Aorta (tissue), 5 donors: ENCODE data around the gene VAPA. TPM values are rescaled to one million over a fixed set of nuclear protein-coding genes. Genes with fewer than 3 reads are reported as not detected.

Source experiments
- ATAC-seq: fragments of 200-7000 bp; cut with Tn5 transposase; one replicate; pipeline ENCODE4 v1.9.1; 2022; ENCODE audit warnings: moderate library complexity; ENCODE audit not compliant: low FRiP score
- DNase-seq, 2 donors: peaks; one replicate each; pipeline ENCODE4 v3.0.0-alpha.2; 2020
- H3K27ac ChIP-seq, 2 donors: one replicate each; pipeline ENCODE4 v1.5.1; 2013; ENCODE audit warnings: low read length in 2 of 2, mild to moderate bottlenecking in 2 of 2, moderate library complexity in 2 of 2, control low read depth in 1 of 2, inconsistent platforms in 1 of 2, low read depth in 1 of 2
- H3K27me3 ChIP-seq, 2 donors: one replicate each; pipeline ENCODE4 v1.6.1; 2013; ENCODE audit warnings: control low read depth in 1 of 2, low read length in 1 of 2, mild to moderate bottlenecking in 1 of 2, moderate library complexity in 1 of 2; ENCODE audit not compliant: insufficient read depth in 2 of 2, control insufficient read depth in 1 of 2
- H3K36me3 ChIP-seq, 2 donors: one replicate each; pipeline ENCODE4 v1.6.1; 2013; ENCODE audit warnings: control low read depth in 1 of 2, low read length in 1 of 2, mild to moderate bottlenecking in 1 of 2; ENCODE audit not compliant: insufficient read depth in 2 of 2, control insufficient read depth in 1 of 2
- H3K4me1 ChIP-seq, 2 donors: one replicate each; pipeline ENCODE4 v1.6.1; 2013; ENCODE audit warnings: low read length in 2 of 2, control low read depth in 1 of 2, mild to moderate bottlenecking in 1 of 2, moderate library complexity in 1 of 2; ENCODE audit not compliant: insufficient read depth in 2 of 2, control insufficient read depth in 1 of 2
- H3K4me3 ChIP-seq, 2 donors: one replicate each; pipeline ENCODE4 v1.5.1; 2013; ENCODE audit warnings: low read length in 2 of 2, control low read depth in 1 of 2, mild to moderate bottlenecking in 1 of 2
- H3K9me3 ChIP-seq: one replicate; pipeline ENCODE4 v1.6.1; 2013; ENCODE audit warnings: mild to moderate bottlenecking, low read length; ENCODE audit not compliant: control insufficient read depth
- WGBS, 2 donors: extraction: QIAGEN DNeasy Blood & Tissue Kit; methylation state at CpG; one replicate each; pipeline ENCODE4 v1.1.7; 2013; 5-methylcytosine and 5-hydroxymethylcytosine counted together
- intact Hi-C, 2 donors: fragments of 100-400 bp; cut with DNase I; formaldehyde crosslinking; loops; one replicate each; pipeline versions ENCODE4 v1.14.2 to v1.15.0; 2022
- polyA plus RNA-seq, 2 donors: library from polyadenylated mRNA; stranded (reverse); fragments of 200-250 nt; gene quantifications; one replicate each; pipeline ENCODE4 v1.2.3, GENCODE V29; 2013
- total RNA-seq, 2 donors: library from RNA; stranded (reverse); fragmentation: NEBNext Ultra II Directional; extraction: Animal tissue kit (Norgen Biotek cat#: 25700); gene quantifications; one replicate each; pipeline ENCODE4 v1.2.1, GENCODE V29; 2021
- donor health status: healthy with polysubstance abuse.
- donor health status: Bipolar disorder and iron deficiency.
- donor health status: DM: no; HTN: no; CAD: no.
- donor health status: DM: no; HTN: no; CAD: no.
- donor health status: DM: yes; HTN: yes; CAD: no.

Gene VAPA
- total and polyA plus RNA-seq, 4 donors = 119 to 221 (median 193) TPM

DNA sequence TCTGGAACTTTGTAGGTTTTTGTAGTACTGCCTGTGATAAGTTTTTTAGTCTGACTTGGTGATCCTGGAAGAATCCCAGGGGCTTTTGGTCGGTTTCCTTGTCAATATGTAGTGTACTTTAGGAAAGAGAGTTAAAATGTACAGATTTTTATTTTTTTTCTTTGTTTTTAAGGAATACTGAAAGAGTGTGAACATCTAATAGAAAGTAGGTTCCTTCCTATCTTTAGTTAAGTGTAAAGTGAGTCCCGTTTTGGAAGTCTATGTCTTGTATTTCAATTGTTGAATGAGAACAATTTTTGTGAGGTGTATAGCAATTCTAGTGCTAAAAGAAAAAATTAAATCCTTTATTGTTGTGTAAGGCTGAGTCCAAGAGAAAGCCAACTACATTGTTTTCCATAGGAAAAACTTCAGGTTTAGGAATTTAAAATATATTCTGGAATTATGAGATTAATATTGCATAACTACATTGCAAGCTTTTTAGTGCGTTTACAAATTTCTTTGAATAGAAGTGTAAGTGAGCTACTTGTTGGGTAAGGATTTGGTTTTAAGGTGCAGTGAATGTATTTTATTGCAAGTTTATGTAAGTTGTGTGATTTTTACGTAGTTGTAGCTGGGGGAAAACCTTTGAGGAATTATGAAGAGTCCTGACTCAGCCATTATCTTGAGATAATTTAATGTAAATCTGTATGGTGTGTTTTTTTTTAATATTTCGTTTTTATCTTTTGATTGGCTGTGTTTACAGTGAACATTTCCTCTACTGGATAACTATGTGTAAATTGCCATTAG, 1.7 kb downstream of the VAPA start:
- no peaks in the 10 kb centered on the region for H3K27me3 ChIP-seq
- no peak for DNase-seq
- H3K4me1 ChIP-seq = peaks cover 2 to 13% of the 10 kb centered on the region in 2 donors
- peak overlapping the region; percentile 92 to 99 for H3K27ac ChIP-seq
- H3K36me3 ChIP-seq = no peaks in the 10 kb centered on the region
- intact Hi-C loops = loop anchor here (5.0 to 10.0 kb wide), 4 partner anchors 37 to 211 kb away; partner anchors contain the start of gene RAB31 (in 1 of the 2)
- peak overlapping the region; percentile 67 to 98 for H3K4me3 ChIP-seq
- ATAC-seq = no peak
- 3 to 6% methylated on average over 5 of the region's 5 CpGs for WGBS, 2 donors
- H3K9me3 ChIP-seq = no peaks in the 10 kb centered on the region

DNA sequence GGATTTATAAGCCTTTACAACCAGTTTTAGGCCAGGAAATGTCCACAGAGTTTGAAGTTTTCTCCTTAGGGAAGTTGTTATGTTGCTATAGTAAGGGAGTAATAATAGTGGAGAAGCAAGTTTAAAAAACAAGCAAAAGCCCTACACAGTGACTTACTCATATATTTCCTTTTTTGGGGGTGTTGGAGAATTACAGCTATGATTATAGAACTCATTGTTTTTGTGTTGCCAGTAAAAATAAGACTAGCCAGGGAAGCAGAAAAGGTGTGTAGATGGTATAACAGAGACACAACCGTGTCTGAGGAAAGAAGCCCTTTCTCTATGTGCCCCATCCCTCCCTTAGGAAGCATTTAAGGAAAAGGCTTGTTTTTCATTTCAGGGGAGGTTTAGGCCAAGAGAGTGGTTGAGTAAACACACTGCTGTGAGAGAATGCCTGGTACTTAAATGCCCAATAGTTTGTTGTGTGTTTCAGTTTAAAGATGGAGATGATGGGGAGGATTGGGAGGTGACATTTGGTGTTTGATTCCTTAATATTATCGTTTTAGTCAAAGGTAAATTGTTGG, 2.3 kb downstream of the VAPA start:
- H3K27ac ChIP-seq = peak overlapping the region; percentile 31 to 61
- no peak for ATAC-seq
- peaks cover 2 to 13% of the 10 kb centered on the region in 2 donors for H3K4me1 ChIP-seq
- WGBS, 2 donors = 12 to 14% methylated on average over 2 of the region's 2 CpGs
- peak overlapping the region; percentile 16 to 98 for H3K4me3 ChIP-seq
- H3K36me3 ChIP-seq = no peaks in the 10 kb centered on the region
- no peaks in the 10 kb centered on the region for H3K9me3 ChIP-seq
- DNase-seq = no peak
- intact Hi-C loops = loop anchor here (5.0 to 10.0 kb wide), 4 partner anchors 36 to 211 kb away; partner anchors contain the start of gene RAB31 (in 1 of the 2)
- no peaks in the 10 kb centered on the region for H3K27me3 ChIP-seq

GRCh38 chr18:9916808-9917207, 3.0 kb downstream of the VAPA start:
- Histone ChIP-seq H3K4me1 (peaks cover 2 to 13% of the 10 kb centered on the region in 2 donors), H3K36me3 (no peaks in the 10 kb centered on the region), H3K27ac (no peak overlapping the region), H3K27me3 (no peaks in the 10 kb centered on the region), H3K9me3 (no peaks in the 10 kb centered on the region), H3K4me3 (no peak overlapping the region)
- WGBS, 2 donors = 68 to 70% methylated on average over 3 of the region's 3 CpGs
- ATAC-seq (no peak), DNase-seq (no peak)
- intact Hi-C loops = loop anchor here (5.0 to 10.0 kb wide), 4 partner anchors 35 to 212 kb away; partner anchors contain the start of gene RAB31 (in 1 of the 2)

DNA sequence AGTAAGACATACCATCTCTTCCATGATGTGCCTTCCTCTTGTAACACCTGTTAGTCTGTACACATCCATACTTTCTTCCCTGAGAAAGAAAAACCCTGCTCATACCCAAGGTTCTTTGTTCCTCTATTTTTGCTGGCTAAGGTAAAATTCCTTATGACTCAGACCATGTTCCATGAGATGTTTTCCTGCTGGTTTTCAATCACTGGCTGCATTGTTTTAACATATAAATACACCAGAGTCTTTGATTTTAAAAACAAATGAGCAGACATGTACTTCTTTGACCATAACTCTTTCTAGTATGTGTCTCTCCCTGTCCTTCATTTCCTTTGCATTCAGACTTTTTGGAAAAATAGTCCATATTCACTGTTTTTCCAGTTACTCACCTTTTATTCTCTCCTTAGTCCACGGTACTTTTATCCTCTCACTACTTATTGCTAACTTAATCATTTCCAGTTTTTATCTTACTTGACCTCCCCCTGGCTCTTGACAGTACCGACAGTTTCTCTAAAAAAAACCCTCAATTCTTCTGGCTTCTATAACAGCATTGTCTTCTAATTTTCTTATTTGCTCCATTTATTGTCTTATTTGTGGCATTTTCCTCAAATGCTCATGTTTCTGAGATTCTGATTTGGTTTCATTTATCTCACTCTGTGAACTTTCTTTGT, 4.3 kb downstream of the VAPA start:
- intact Hi-C loops = loop anchor here (5.0 to 10.0 kb wide), 4 partner anchors 34 to 213 kb away; partner anchors contain the start of gene RAB31 (in 1 of the 2)
- ATAC-seq (no peak), DNase-seq (no peak)
- Histone ChIP-seq H3K9me3 (no peaks in the 10 kb centered on the region), H3K36me3 (no peaks in the 10 kb centered on the region), H3K4me3 (peak overlapping the region in 1 of 2 donors; percentile 19), H3K27me3 (no peaks in the 10 kb centered on the region), H3K4me1 (peaks cover 2 to 13% of the 10 kb centered on the region in 2 donors), H3K27ac (peak overlapping the region in 1 of 2 donors; percentile 20)
- 4 to 5% methylated on average over 2 of the region's 2 CpGs for WGBS, 2 donors

DNA sequence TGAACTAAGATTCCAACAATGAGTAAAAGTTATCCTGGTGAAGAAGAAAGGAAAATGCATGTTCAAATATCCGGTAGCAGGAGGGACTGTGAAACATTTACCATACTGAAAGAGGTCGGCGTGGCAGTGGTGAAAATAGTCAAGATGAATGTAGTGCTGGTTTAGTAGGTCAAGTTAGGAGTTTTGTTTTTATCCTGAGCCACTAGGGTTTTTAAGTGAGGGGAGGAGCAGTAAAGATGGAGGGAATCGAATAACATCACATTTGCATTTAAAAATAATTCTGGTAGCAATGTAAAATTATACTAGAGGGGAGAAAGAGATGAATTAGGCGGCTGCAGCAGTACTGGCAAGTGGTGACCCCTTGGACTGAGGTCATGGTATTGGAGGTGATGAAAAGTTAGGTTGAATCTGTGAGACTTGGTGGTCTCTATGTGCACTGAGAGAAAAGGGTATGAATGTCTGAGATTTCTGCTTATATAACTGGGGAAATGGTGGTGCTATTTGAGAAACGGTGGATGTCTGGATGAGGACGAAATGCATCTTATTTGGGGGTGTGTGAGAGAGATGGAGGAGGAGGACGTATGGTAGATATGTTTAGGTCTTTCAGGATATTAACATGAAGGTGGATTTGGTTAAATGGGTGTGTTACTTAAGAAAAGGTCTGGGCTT, 5.9 kb downstream of the VAPA start:
- no peaks in the 10 kb centered on the region for H3K36me3 ChIP-seq
- no peak for DNase-seq
- peaks cover 2 to 13% of the 10 kb centered on the region in 2 donors for H3K4me1 ChIP-seq
- 62 to 65% methylated on average over 8 of the region's 8 CpGs for WGBS, 2 donors
- ATAC-seq = no peak
- H3K27ac ChIP-seq = no peak overlapping the region
- intact Hi-C loops = loop anchor here (5.0 to 10.0 kb wide), 5 partner anchors 33 to 215 kb away; partner anchors contain the start of gene RAB31 (in 1 of the 2)
- H3K4me3 ChIP-seq = no peak overlapping the region
- no peaks in the 10 kb centered on the region for H3K27me3 ChIP-seq
- no peaks in the 10 kb centered on the region for H3K9me3 ChIP-seq

- WGBS, 2 donors = 48 to 54% methylated on average over 4 of the region's 4 CpGs
- no peaks in the 10 kb centered on the region for H3K27me3 ChIP-seq
- no peaks in the 10 kb centered on the region for H3K36me3 ChIP-seq
- intact Hi-C loops = loop anchor here in 1 of 2 donors (10.0 kb wide), 1 partner anchor 208 kb away; no protein-coding TSS in a partner anchor
- no peak for ATAC-seq
- H3K27ac ChIP-seq = no peak overlapping the region
- no peak for DNase-seq
- no peak overlapping the region for H3K4me3 ChIP-seq
- no peaks in the 10 kb centered on the region for H3K9me3 ChIP-seq
- H3K4me1 ChIP-seq = peaks cover 5 to 19% of the 10 kb centered on the region in 2 donors
Measured at GRCh38 chr18:9922592-9923311, 8.9 kb downstream of the VAPA start.

DNA sequence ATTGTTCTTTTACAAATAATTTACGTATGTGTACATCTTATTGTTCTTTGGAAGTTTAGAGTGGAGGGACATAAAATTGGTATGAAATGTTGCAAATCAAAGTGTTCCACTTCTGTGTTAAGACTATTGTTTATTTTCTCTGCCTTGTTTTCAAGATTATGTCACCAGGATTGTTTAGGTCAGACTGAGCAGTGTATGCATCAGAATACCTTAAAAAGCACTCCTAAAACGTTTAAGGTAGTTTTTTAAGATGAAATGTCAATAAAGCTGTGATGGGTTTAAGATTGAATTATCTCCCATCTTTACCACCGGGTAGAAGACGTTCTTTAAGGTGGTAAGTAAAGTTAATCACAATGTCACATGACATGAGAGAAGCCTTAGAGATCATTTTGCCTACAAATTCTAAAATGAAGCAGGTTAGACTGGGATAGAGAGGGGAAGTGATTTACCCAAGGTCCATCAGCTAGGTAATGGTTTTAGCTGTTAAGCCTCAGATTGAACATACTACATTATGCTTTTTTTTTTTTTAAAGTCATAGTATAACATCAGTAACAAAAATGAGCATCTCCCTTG, 10.6 kb downstream of the VAPA start:
- 28 to 31% methylated on average over 4 of the region's 4 CpGs for WGBS, 2 donors
- no peak overlapping the region for H3K4me3 ChIP-seq
- intact Hi-C loops = loop anchor here in 1 of 2 donors (10.0 kb wide), 1 partner anchor 210 kb away; no protein-coding TSS in a partner anchor

More for the DNA sequence above, 10.6 kb downstream of the VAPA start:
- Histone ChIP-seq H3K36me3 (no peaks in the 10 kb centered on the region), H3K4me1 (peaks cover 4 to 14% of the 10 kb centered on the region in 2 donors), H3K9me3 (no peaks in the 10 kb centered on the region), H3K27ac (peak overlapping the region in 1 of 2 donors; percentile 57), H3K27me3 (no peaks in the 10 kb centered on the region)
- ATAC-seq (no peak), DNase-seq (no peak)
